Esophagus squamous epithelium (tissue), 5 donors: ENCODE measurements around the gene C18orf63. TPM values are rescaled to one million over a fixed set of nuclear protein-coding genes. Genes with fewer than 3 reads are reported as not detected.

Experiments used
- DNase-seq: peaks from one replicate; lab custom pipeline; 2025; lab: John Stamatoyannopoulos, UW
- H3K27ac ChIP-seq, 4 donors: fragments of 200-600 bp; sonication (generic); one replicate each; pipeline ENCODE4 v1.5.1; 2016 to 2019; ENCODE audit warnings: mild to moderate bottlenecking in 1 of 4
- H3K27me3 ChIP-seq, 4 donors: fragments of 200-600 bp; sonication (generic); 1 replicate in 3 of 4; 2 replicates in 1 of 4; pipeline versions ENCODE4 v1.5.1 to v1.6.0; 2017 to 2021; ENCODE audit warnings: antibody characterized with exemption in 1 of 4
- H3K36me3 ChIP-seq, 3 donors: fragments of 200-600 bp; sonication (generic); one replicate each; pipeline ENCODE4 v1.5.1; 2016 to 2019
- H3K4me1 ChIP-seq, 3 donors: fragments of 200-600 bp; sonication (generic); one replicate each; pipeline ENCODE4 v1.5.1; 2017 to 2019
- H3K4me3 ChIP-seq, 4 donors: fragments of 200-600 bp; sonication (generic); 1 replicate in 3 of 4; 2 replicates in 1 of 4; pipeline ENCODE4 v1.5.1; 2016 to 2019; ENCODE audit warnings: mild to moderate bottlenecking in 2 of 4, moderate library complexity in 1 of 4
- H3K9me3 ChIP-seq, 3 donors: fragments of 200-600 bp; sonication (generic); one replicate each; pipeline ENCODE4 v1.5.1; 2016 to 2019
- POLR2A ChIP-seq, 4 donors: fragments of 450-650 bp; IDR thresholded peaks; one replicate each; pipeline ENCODE4 v1.6.1; 2017; ENCODE audit warnings: antibody characterized with exemption in 4 of 4, mild to moderate bottlenecking in 4 of 4, moderate library complexity in 3 of 4
- WGBS, 2 donors: methylation state at CpG; one replicate each; pipeline ENCODE4 v1.1.5; 2018; 5-methylcytosine and 5-hydroxymethylcytosine counted together
- intact Hi-C: fragments of 100-400 bp; cut with DNase I; formaldehyde crosslinking; loops from one replicate; pipeline ENCODE4 v1.15.0; 2022
- total RNA-seq, 4 donors: library from RNA; depleted of rRNA; stranded (reverse); fragments of >200 nt; gene quantifications; one replicate each; pipeline ENCODE4 v1.1.0, GENCODE V29; 2016
- TF ChIP-seq, protein P1 (sequence below), 6 experiments: fragments of 450-650 bp in 4 of 6; fragments of 200-600 bp in 2 of 6; sonication (generic) in 2 of 6; IDR thresholded peaks; one replicate each; pipeline ENCODE4 v1.5.1; 2016 to 2019; ENCODE audit warnings: antibody characterized with exemption in 6 of 6, mild to moderate bottlenecking in 4 of 6, moderate library complexity in 4 of 6
- donor health status: DM: yes; HTN: yes; CAD: no.

Gene C18orf63
- total RNA-seq, 4 donors from 2014 or later = not detected

DNA sequence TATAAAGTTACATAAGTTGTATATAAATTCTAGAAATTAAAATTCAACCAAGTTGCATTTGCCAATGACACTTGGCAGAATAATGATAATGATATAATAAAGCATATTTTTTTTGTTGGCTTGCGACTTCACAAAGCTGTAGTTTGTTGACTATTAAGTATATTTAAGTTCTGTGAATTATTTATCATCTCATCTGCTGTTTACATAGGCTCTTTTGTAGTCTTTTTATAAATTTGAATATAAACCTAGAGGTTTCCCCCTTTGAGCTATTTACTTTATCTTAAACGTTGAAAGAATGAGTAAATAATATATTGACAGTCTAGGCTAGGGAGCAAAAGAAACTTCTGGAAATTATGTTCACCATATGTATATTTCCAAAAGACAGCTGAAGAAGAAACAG is 32.9 kb downstream of the C18orf63 start:
- no peaks in the 10 kb centered on the region for H3K4me1 ChIP-seq
- no peak overlapping the region for H3K4me3 ChIP-seq
- no peak for TF ChIP-seq POLR2A (IDR thresholded peaks at IDR 0.05)
- TF ChIP-seq, protein P1, sequence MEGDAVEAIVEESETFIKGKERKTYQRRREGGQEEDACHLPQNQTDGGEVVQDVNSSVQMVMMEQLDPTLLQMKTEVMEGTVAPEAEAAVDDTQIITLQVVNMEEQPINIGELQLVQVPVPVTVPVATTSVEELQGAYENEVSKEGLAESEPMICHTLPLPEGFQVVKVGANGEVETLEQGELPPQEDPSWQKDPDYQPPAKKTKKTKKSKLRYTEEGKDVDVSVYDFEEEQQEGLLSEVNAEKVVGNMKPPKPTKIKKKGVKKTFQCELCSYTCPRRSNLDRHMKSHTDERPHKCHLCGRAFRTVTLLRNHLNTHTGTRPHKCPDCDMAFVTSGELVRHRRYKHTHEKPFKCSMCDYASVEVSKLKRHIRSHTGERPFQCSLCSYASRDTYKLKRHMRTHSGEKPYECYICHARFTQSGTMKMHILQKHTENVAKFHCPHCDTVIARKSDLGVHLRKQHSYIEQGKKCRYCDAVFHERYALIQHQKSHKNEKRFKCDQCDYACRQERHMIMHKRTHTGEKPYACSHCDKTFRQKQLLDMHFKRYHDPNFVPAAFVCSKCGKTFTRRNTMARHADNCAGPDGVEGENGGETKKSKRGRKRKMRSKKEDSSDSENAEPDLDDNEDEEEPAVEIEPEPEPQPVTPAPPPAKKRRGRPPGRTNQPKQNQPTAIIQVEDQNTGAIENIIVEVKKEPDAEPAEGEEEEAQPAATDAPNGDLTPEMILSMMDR (IDR thresholded peaks at IDR 0.05) = no peak
- intact Hi-C loops = no loop called here
- WGBS, 2 donors = 57 to 66% methylated on average over 2 of the region's 2 CpGs
- H3K27me3 ChIP-seq = peaks cover 0 to 3% (median 0%) of the 10 kb centered on the region in 4 donors
- no peak for DNase-seq
- H3K9me3 ChIP-seq = no peaks in the 10 kb centered on the region
- no peaks in the 10 kb centered on the region for H3K36me3 ChIP-seq
- no peak overlapping the region for H3K27ac ChIP-seq

DNA sequence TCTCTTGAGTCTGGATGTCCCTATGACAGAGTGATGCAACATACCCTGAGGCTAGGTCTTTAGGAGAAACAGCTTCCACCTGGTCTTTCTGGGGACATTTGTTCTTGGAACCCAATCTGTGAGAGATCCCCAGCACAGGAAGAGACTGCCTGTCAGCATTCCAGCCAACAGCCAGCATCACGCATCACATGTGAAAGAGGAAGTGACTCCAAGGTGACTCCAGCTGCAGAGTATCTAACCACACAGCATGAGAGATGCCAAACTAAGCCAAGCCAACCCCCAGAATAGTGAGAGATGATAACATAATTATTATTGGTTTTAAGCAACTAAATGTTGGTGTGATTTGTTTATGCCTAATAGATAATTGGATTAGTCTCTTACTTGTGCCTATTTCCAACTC is 35.7 kb downstream of the C18orf63 start:
- H3K4me3 ChIP-seq = no peak overlapping the region
- DNase-seq = no peak
- TF ChIP-seq, protein P1 (IDR thresholded peaks at IDR 0.05) = no peak
- TF ChIP-seq POLR2A (IDR thresholded peaks at IDR 0.05) = no peak
- H3K27me3 ChIP-seq = peaks cover 0 to 4% (median 0%) of the 10 kb centered on the region in 4 donors
- no peaks in the 10 kb centered on the region for H3K4me1 ChIP-seq
- H3K27ac ChIP-seq = no peak overlapping the region
- intact Hi-C loops = loop anchor here (5.0 kb wide), 2 partner anchors 141 to 201 kb away; no protein-coding TSS in a partner anchor
- H3K36me3 ChIP-seq = no peaks in the 10 kb centered on the region
- WGBS, 2 donors = 0 to 43% methylated on average over 1 of the region's 1 CpG
- no peaks in the 10 kb centered on the region for H3K9me3 ChIP-seq

DNA sequence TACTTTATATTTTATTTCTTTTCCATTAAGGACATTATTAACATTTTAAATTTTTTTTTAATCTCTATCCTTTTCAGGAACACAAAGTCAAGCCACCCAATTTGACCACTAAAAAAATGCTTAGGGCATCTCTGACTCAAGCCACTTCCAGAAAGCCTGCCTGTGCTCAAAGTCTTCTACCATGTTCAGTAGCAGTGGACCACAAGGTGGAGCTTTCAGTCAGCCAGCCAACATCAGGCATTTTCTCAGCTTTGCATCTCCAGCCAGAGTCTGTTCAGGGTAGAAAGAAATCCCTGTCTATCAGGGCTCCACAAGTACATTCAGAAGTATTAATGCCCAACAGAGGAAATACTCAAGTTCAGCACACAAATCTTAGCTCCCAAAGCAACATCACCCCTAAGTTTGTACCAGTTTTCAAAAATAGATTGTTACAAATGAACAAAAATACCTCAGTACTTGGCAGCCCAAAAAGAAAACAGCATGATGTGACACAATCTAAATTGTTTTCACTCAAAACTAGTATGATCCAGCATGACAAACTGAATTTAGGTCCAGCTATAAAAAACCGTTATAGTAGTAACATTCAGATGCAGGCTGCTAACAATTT is 37.6 kb downstream of the C18orf63 start:
- no peaks in the 10 kb centered on the region for H3K4me1 ChIP-seq
- H3K27ac ChIP-seq = no peak overlapping the region
- no peak for TF ChIP-seq POLR2A (IDR thresholded peaks at IDR 0.05)
- TF ChIP-seq, protein P1 (IDR thresholded peaks at IDR 0.05) = peak in 5 of 6 experiments; percentile 60 to 76 (median 64)
- H3K4me3 ChIP-seq = no peak overlapping the region
- intact Hi-C loops = loop anchor here (5.0 kb wide), 2 partner anchors 139 to 199 kb away; no protein-coding TSS in a partner anchor
- H3K9me3 ChIP-seq = no peaks in the 10 kb centered on the region
- H3K36me3 ChIP-seq = no peaks in the 10 kb centered on the region
- no peak for DNase-seq
- H3K27me3 ChIP-seq = peaks cover 0 to 4% (median 0%) of the 10 kb centered on the region in 4 donors
- 74 to 76% methylated on average over 1 of the region's 1 CpG for WGBS, 2 donors

DNA sequence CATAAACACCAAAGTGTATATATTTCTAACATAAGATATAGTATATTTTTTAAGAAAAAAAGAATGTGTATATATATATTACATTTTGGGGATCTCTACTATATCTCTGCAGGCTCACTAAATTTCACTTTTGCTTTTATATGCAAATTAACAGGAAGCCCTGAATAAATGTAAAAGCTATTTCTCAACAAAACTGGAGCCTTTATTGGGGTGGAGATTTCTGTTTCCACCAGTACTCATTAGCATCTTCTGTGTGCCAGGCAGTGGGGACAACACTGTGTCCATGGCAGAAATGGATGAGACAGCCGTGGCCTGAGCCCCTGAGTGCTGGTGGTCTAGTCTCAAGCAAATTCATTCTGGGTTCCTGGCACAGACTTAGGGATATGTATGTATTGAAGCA is 41.3 kb downstream of the C18orf63 start:
- intact Hi-C loops = no loop called here
- WGBS, 2 donors = 57 to 100% methylated on average over 1 of the region's 1 CpG
- Histone ChIP-seq H3K27me3 (peaks cover 0 to 8% (median 0%) of the 10 kb centered on the region in 4 donors), H3K27ac (no peak overlapping the region), H3K9me3 (no peaks in the 10 kb centered on the region), H3K4me3 (no peak overlapping the region), H3K36me3 (no peaks in the 10 kb centered on the region), H3K4me1 (no peaks in the 10 kb centered on the region)
- no peak for TF ChIP-seq POLR2A (IDR thresholded peaks at IDR 0.05)
- TF ChIP-seq, protein P1 (IDR thresholded peaks at IDR 0.05) = no peak
- DNase-seq = no peak

DNA sequence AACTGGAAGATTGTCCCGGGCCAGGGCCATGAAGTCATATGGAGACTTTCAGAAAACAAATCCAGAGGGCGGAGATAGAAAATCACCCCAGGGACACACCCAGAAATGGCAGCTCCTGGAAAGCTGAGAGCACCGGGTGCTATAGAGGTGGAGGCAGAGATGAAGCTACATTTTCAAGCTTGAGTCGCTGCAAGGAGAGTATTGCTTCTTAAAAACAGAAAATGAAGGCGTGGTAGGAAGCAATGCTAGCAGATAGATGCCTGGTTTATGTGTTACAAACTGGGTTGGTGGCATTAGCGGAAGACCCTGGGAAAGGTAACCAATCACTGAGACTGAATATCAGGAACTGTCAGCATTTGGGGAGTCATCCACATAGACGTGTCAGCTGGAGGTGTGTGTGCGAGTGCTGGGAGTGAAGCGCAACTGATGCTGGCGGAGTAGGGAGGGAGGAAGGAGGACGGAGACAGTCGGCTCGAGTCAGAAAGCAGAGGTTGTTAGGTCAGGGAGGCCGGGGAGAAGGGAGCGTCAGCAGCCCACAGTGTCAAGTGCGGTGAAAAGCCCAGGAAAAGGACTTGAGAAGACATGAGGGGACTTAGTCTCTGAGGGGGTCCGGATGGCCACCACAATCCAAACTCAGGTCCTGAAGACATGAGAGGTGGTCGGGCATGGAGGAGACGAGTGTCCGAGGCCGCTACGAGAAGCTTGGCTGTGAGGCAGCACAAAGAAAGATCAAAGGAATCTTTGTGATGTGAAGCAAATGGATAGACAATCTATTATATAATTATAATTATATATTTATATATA is 45.4 kb downstream of the C18orf63 start:
- DNase-seq = no peak
- Histone ChIP-seq H3K9me3 (no peaks in the 10 kb centered on the region), H3K36me3 (no peaks in the 10 kb centered on the region), H3K4me1 (no peaks in the 10 kb centered on the region), H3K4me3 (no peak overlapping the region), H3K27me3 (peaks cover 0 to 4% (median 0%) of the 10 kb centered on the region in 4 donors), H3K27ac (no peak overlapping the region)
- intact Hi-C loops = no loop called here
- 82 to 88% methylated on average over 22 of the region's 22 CpGs for WGBS, 2 donors
- TF ChIP-seq, protein P1 (IDR thresholded peaks at IDR 0.05) = no peak
- TF ChIP-seq POLR2A (IDR thresholded peaks at IDR 0.05) = no peak
